Endothelial cell of umbilical vein (primary cell): Measurements from ENCODE around the gene ZDHHC3. TPM values are rescaled to one million over a fixed set of nuclear protein-coding genes. Genes with fewer than 3 reads are reported as not detected.

Source experiments
- BruUV-seq: library from RNA; stranded (reverse); fragments of 400-500 nt; replicated peaks from 2 replicates; lab custom pipeline; 2021; lab: Mats Ljungman, UMichigan
- CTCF ChIA-PET: fragments of 300-600, 350-600 bp; sonication (Branson Sonifier 250); formaldehyde crosslinking; loops from one replicate; lab custom pipeline; 2021; ENCODE audit warnings: antibody characterized with exemption, inconsistent platforms; lab: Charles Lee
- POLR2A ChIA-PET: fragments of 300-600, 350-600 bp; sonication (Branson Sonifier 250); formaldehyde crosslinking; loops from one replicate; lab custom pipeline; 2021; ENCODE audit warnings: antibody characterized with exemption, inconsistent platforms; lab: Charles Lee
- DNase-seq: peaks from one replicate; pipeline ENCODE4 v3.0.0-alpha.2; 2011; ENCODE audit warnings: low read depth, low spot score
- FAIRE-seq: peaks from 2 replicates; lab custom pipeline; 2011; peaks lifted over from hg19 to GRCh38; lab: Jason Lieb, UNC
- H2AFZ ChIP-seq: 2 replicates; pipeline ENCODE4 v1.6.0; 2012; ENCODE audit warnings: low read depth, low read length, control low read depth, inconsistent platforms
- H3K27ac ChIP-seq: 2 replicates; pipeline ENCODE4 v1.5.1; 2011; ENCODE audit warnings: low read depth, mild to moderate bottlenecking, control low read depth, low read length, moderate library complexity; ENCODE audit not compliant: insufficient read depth
- H3K27me3 ChIP-seq, 2 experiments: 2 replicates each; pipeline versions ENCODE4 v1.6.0 to v1.6.1; 2011; ENCODE audit warnings: low read length in 2 of 2, mixed read lengths in 1 of 2; ENCODE audit not compliant: control insufficient read depth in 2 of 2, insufficient read depth in 2 of 2
- H3K36me3 ChIP-seq, 2 experiments: 2 replicates in 1 of 2; 3 replicates in 1 of 2; pipeline ENCODE4 v1.5.1; 2011; ENCODE audit warnings: low read length in 2 of 2, mild to moderate bottlenecking in 1 of 2, moderate library complexity in 1 of 2; ENCODE audit not compliant: control insufficient read depth in 2 of 2, insufficient read depth in 2 of 2; ENCODE audit errors: extremely low read depth in 1 of 2
- H3K4me1 ChIP-seq: 3 replicates; pipeline ENCODE4 v1.5.1; 2011; ENCODE audit warnings: mild to moderate bottlenecking, low read length; ENCODE audit not compliant: control insufficient read depth, insufficient read depth; ENCODE audit errors: extremely low read depth
- H3K4me2 ChIP-seq: 2 replicates; pipeline ENCODE4 v1.6.1; 2011; ENCODE audit warnings: low read length, control low read depth, mixed read lengths; ENCODE audit not compliant: insufficient read depth
- H3K4me3 ChIP-seq, 3 experiments: fragments of 200-600 bp in 1 of 3; sonication (generic), shearing (Covaris generic) in 1 of 3; replicated peaks in 1 of 3; 2 replicates each; pipeline ENCODE4 v1.5.1; 2011 to 2016; ENCODE audit warnings: control low read depth in 3 of 3, low read length in 3 of 3, mild to moderate bottlenecking in 2 of 3, inconsistent platforms in 1 of 3, low read depth in 1 of 3, moderate library complexity in 1 of 3; ENCODE audit not compliant: insufficient read depth in 1 of 3
- H3K79me2 ChIP-seq: 2 replicates; pipeline ENCODE4 v1.6.0; 2012; ENCODE audit warnings: low read length, inconsistent platforms; ENCODE audit not compliant: control insufficient read depth, insufficient read depth
- H3K9ac ChIP-seq: replicated peaks from 2 replicates; pipeline ENCODE3; 2011; ENCODE audit warnings: low read length, control low read depth; ENCODE audit not compliant: insufficient read depth; ENCODE audit errors: extremely low read depth
- H3K9me1 ChIP-seq: replicated peaks from 3 replicates; pipeline ENCODE4 v1.6.0; 2011; ENCODE audit warnings: mild to moderate bottlenecking, low read length; ENCODE audit not compliant: control insufficient read depth, insufficient read depth; ENCODE audit errors: extremely low read depth
- H3K9me3 ChIP-seq: replicated peaks from 2 replicates; pipeline ENCODE4 v1.5.1; 2012; ENCODE audit warnings: low read length, inconsistent platforms; ENCODE audit not compliant: control insufficient read depth, insufficient read depth
- H4K20me1 ChIP-seq: replicated peaks from 2 replicates; pipeline ENCODE3; 2011; ENCODE audit warnings: mild to moderate bottlenecking, low read length; ENCODE audit not compliant: control insufficient read depth, insufficient read depth; ENCODE audit errors: extremely low read depth
- CTCF ChIP-seq, 2 donors: IDR thresholded peaks; 1 replicate in 1 of 2; 2 replicates in 1 of 2; pipeline ENCODE4 v1.5.1; 2011; ENCODE audit warnings: low read length in 2 of 2, mild to moderate bottlenecking in 2 of 2, moderate library complexity in 2 of 2, control low read depth in 1 of 2, inconsistent platforms in 1 of 2, low read depth in 1 of 2; ENCODE audit not compliant: insufficient read depth in 1 of 2; ENCODE audit errors: extremely low read depth in 1 of 2
- EZH2 ChIP-seq: IDR thresholded peaks from 2 replicates; pipeline ENCODE4 v1.6.1; 2012; ENCODE audit warnings: borderline replicate concordance, low read depth, mild to moderate bottlenecking, moderate library complexity, low read length, inconsistent platforms; ENCODE audit not compliant: severe bottlenecking
- FOS ChIP-seq: IDR thresholded peaks from 2 replicates; pipeline ENCODE4 v1.6.1; 2011; ENCODE audit warnings: mild to moderate bottlenecking, low read length, moderate library complexity, borderline replicate concordance; ENCODE audit not compliant: insufficient read depth
- GATA2 ChIP-seq: IDR thresholded peaks from 2 replicates; pipeline ENCODE4 v1.7.0; 2011; ENCODE audit warnings: low read depth, mild to moderate bottlenecking, moderate library complexity, mixed read lengths, low read length; ENCODE audit not compliant: insufficient read length, insufficient read depth
- JUN ChIP-seq: IDR thresholded peaks from 2 replicates; pipeline ENCODE4 v1.6.1; 2011; ENCODE audit warnings: borderline replicate concordance, low read depth; ENCODE audit not compliant: insufficient read length, insufficient read depth
- MAX ChIP-seq: IDR thresholded peaks from 2 replicates; pipeline ENCODE4 v1.6.1; 2011; ENCODE audit not compliant: insufficient read depth, insufficient read length
- MYC ChIP-seq: IDR thresholded peaks from one replicate; pipeline ENCODE4 v1.6.1; 2011; ENCODE audit warnings: mild to moderate bottlenecking, low read depth, low read length
- POLR2A ChIP-seq: IDR thresholded peaks from 2 replicates; pipeline ENCODE4 v1.6.1; 2012; ENCODE audit warnings: low read depth, mild to moderate bottlenecking, control low read depth, low read length
- POLR2AphosphoS5 ChIP-seq: IDR thresholded peaks from 2 replicates; pipeline ENCODE4 v1.6.1; 2012; ENCODE audit warnings: low read depth, mild to moderate bottlenecking, control low read depth, low read length, moderate library complexity; ENCODE audit not compliant: insufficient read depth
- dilution Hi-C: fragments of 300-500 bp; cut with MboI; formaldehyde crosslinking; loops from one replicate; pipeline ENCODE4 v1.15.0; 2019; ENCODE audit warnings: low sequenced_read_pairs; ENCODE audit not compliant: extremely low pct_ligation_motif_present
- intact Hi-C: fragments of 100-400 bp; cut with micrococcal nuclease; formaldehyde crosslinking; loops from one replicate; pipeline ENCODE4 v1.10.0; 2022
- polyA plus RNA-seq, 4 experiments: library from polyadenylated mRNA; depleted of rRNA in 3 of 4; stranded (reverse) in 3 of 4; unstranded in 1 of 4; fragments of >200 nt; gene quantifications; 2 replicates each; pipeline versions ENCODE4 v1.2.1 to v1.2.3, GENCODE V29; 2011 to 2012; ENCODE audit warnings: missing spikeins in 1 of 4
- total RNA-seq: library from RNA; stranded (reverse); gene quantifications from 2 replicates; pipeline ENCODE4 v1.2.3, GENCODE V29; 2021

Gene ZDHHC3
- total and polyA plus RNA-seq, 2 donors (not counting 3 experiments of a cell fraction or from before 2014, with no cell fraction given), result 62.4 to 97.1 TPM

GRCh38 chr3:44924457-44925084 is 51.4 kb downstream of the ZDHHC3 start:
- H3K9me3 ChIP-seq, result no peaks in the 10 kb centered on the region
- BruUV-seq, result no TSS peak
- no peak overlapping the region for H3K27ac ChIP-seq
- H3K4me3 ChIP-seq, result no peak overlapping the region
- no peak overlapping the region for H2AFZ ChIP-seq
- H4K20me1 ChIP-seq, result no peaks in the 10 kb centered on the region
- dilution Hi-C loops, result no loop called here
- no peaks in the 10 kb centered on the region for H3K27me3 ChIP-seq
- POLR2A ChIA-PET, result no interaction called here
- no peak overlapping the region for H3K9ac ChIP-seq
- H3K79me2 ChIP-seq, result no peaks in the 10 kb centered on the region
- intact Hi-C loops, result no loop called here
- no peaks in the 10 kb centered on the region for H3K4me1 ChIP-seq
- DNase-seq (no peak), FAIRE-seq (no peak)
- peaks cover 2 to 21% of the 10 kb centered on the region in 2 experiments for H3K36me3 ChIP-seq
- no peak overlapping the region for H3K4me2 ChIP-seq
- CTCF ChIA-PET, result interaction anchor here (1.1 to 2.2 kb wide), 2 partner anchors 10 to 18 kb away, joined by 3 to 18 read pairs; no protein-coding TSS in a partner anchor
- no peak for TF ChIP-seq MYC
- TF ChIP-seq POLR2A, result no peak
- TF ChIP-seq MAX, result no peak
- TF ChIP-seq EZH2, result no peak
- no peak for TF ChIP-seq JUN
- TF ChIP-seq CTCF (IDR thresholded peaks at IDR 0.05; ENCODE audit: extremely low read depth in 1 of 2, insufficient read depth in 1 of 2, low read depth in 1 of 2, low read length in 2 of 2), result no peak
- no peak for TF ChIP-seq FOS
- TF ChIP-seq GATA2, result no peak
- TF ChIP-seq POLR2AphosphoS5, result no peak
- H3K9me1 ChIP-seq, result no peaks in the 10 kb centered on the region
